Peyer's patch (tissue), 4 donors: Measurements from ENCODE around the gene CSH1. TPM values are rescaled to one million over a fixed set of nuclear protein-coding genes. Genes with fewer than 3 reads are reported as not detected.

Experiments
- DNase-seq, 3 donors: peaks; one replicate each; pipeline ENCODE4 v3.0.0-alpha.2; 2017 to 2019
- H3K27ac ChIP-seq, 4 donors: fragments of 200-600 bp; sonication (generic); one replicate each; pipeline ENCODE4 v1.5.1; 2016 to 2019
- H3K27me3 ChIP-seq, 2 donors: fragments of 200-600 bp; sonication (generic); one replicate each; pipeline ENCODE4 v1.5.1; 2019
- H3K36me3 ChIP-seq, 3 donors: fragments of 200-600 bp; sonication (generic); one replicate each; pipeline ENCODE4 v1.5.1; 2016 to 2019
- H3K4me1 ChIP-seq, 4 donors: fragments of 200-600 bp; sonication (generic); one replicate each; pipeline ENCODE4 v1.5.1; 2016 to 2019
- H3K4me3 ChIP-seq, 4 donors: fragments of 200-600 bp; sonication (generic); 1 replicate in 3 of 4; 2 replicates in 1 of 4; pipeline ENCODE4 v1.5.1; 2016 to 2019; ENCODE audit warnings: mild to moderate bottlenecking in 1 of 4
- H3K9me3 ChIP-seq, 4 donors: fragments of 200-600 bp; sonication (generic); one replicate each; pipeline ENCODE4 v1.5.1; 2016 to 2019; ENCODE audit warnings: mild to moderate bottlenecking in 1 of 4
- POLR2A ChIP-seq, 2 donors: fragments of 450-650 bp; IDR thresholded peaks; one replicate each; pipeline ENCODE4 v1.5.1; 2017; ENCODE audit warnings: antibody characterized with exemption in 2 of 2, mild to moderate bottlenecking in 2 of 2, moderate library complexity in 2 of 2
- small RNA-seq, 2 donors: library from RNA; depleted of rRNA; stranded (forward); fragments of <200 nt; gene quantifications; one replicate each; pipeline ENCODE3, GENCODE V24; 2016
- total RNA-seq, 4 donors: library from RNA; depleted of rRNA; stranded (reverse); fragments of >200 nt; gene quantifications; one replicate each; pipeline ENCODE4 v1.1.0, GENCODE V29; 2016
- TF ChIP-seq, protein P1 (sequence below), 6 experiments: fragments of 450-650 bp in 4 of 6; fragments of 200-600 bp in 2 of 6; sonication (generic) in 1 of 6; IDR thresholded peaks; one replicate each; pipeline ENCODE4 v1.5.1; 2017 to 2019; ENCODE audit warnings: antibody characterized with exemption in 6 of 6, mild to moderate bottlenecking in 3 of 6, moderate library complexity in 1 of 6

The CSH1 gene
- total RNA-seq, 4 donors from 2014 or later = not detected

DNA sequence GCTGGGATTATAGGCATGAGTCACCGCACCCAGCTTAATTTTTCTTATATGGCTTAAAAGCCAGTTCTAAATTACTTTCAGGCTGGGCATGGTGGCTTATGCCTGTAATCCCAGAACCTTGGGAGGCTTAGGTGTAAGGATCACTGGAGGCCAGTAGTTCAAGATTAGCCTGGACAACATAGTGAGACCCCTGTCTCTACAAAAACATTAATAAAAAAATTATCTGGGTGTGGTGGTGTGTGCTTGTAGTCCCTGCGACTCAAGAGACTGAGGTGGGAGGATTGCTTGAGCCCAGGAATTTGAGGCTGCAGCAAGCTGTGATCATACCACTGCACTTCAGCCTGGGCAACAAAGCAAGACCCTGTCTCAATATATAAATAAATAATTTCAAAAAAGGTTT, 43.1 kb downstream of the CSH1 start:
- Histone ChIP-seq H3K9me3 (no peaks in the 10 kb centered on the region), H3K27ac (no peak overlapping the region), H3K36me3 (no peaks in the 10 kb centered on the region), H3K27me3 (no peaks in the 10 kb centered on the region), H3K4me3 (no peak overlapping the region), H3K4me1 (no peaks in the 10 kb centered on the region)
- DNase-seq = peak in 1 of 3 donors; percentile 4
- TF ChIP-seq, protein P1, sequence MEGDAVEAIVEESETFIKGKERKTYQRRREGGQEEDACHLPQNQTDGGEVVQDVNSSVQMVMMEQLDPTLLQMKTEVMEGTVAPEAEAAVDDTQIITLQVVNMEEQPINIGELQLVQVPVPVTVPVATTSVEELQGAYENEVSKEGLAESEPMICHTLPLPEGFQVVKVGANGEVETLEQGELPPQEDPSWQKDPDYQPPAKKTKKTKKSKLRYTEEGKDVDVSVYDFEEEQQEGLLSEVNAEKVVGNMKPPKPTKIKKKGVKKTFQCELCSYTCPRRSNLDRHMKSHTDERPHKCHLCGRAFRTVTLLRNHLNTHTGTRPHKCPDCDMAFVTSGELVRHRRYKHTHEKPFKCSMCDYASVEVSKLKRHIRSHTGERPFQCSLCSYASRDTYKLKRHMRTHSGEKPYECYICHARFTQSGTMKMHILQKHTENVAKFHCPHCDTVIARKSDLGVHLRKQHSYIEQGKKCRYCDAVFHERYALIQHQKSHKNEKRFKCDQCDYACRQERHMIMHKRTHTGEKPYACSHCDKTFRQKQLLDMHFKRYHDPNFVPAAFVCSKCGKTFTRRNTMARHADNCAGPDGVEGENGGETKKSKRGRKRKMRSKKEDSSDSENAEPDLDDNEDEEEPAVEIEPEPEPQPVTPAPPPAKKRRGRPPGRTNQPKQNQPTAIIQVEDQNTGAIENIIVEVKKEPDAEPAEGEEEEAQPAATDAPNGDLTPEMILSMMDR (IDR thresholded peaks at IDR 0.05) = no peak
- TF ChIP-seq POLR2A (IDR thresholded peaks at IDR 0.05) = no peak

DNA sequence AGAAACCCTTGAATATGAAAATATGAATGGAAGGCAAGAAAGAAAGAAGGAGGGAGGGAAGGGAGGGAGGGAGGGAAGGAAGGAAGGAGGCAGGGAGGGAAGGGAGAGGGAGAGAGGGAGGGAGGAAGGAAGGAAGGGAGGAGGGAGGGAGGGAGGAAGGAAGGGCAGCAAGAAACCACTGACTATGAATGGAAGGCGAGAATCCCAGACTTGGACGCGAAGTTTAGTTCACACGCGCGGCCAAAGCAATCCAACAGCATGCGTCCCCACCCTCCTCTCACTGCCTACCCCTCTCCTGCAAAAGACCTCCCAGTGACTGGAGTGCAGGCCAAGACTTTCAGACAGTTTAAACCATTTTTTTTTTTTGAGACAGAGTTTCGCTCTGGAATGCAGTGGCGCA, 46.0 kb downstream of the CSH1 start:
- Histone ChIP-seq H3K9me3 (no peaks in the 10 kb centered on the region), H3K27me3 (no peaks in the 10 kb centered on the region), H3K36me3 (no peaks in the 10 kb centered on the region), H3K4me3 (no peak overlapping the region), H3K4me1 (no peaks in the 10 kb centered on the region), H3K27ac (no peak overlapping the region)
- TF ChIP-seq, protein P1 (IDR thresholded peaks at IDR 0.05) = no peak
- TF ChIP-seq POLR2A (IDR thresholded peaks at IDR 0.05) = no peak
- no peak for DNase-seq

DNA sequence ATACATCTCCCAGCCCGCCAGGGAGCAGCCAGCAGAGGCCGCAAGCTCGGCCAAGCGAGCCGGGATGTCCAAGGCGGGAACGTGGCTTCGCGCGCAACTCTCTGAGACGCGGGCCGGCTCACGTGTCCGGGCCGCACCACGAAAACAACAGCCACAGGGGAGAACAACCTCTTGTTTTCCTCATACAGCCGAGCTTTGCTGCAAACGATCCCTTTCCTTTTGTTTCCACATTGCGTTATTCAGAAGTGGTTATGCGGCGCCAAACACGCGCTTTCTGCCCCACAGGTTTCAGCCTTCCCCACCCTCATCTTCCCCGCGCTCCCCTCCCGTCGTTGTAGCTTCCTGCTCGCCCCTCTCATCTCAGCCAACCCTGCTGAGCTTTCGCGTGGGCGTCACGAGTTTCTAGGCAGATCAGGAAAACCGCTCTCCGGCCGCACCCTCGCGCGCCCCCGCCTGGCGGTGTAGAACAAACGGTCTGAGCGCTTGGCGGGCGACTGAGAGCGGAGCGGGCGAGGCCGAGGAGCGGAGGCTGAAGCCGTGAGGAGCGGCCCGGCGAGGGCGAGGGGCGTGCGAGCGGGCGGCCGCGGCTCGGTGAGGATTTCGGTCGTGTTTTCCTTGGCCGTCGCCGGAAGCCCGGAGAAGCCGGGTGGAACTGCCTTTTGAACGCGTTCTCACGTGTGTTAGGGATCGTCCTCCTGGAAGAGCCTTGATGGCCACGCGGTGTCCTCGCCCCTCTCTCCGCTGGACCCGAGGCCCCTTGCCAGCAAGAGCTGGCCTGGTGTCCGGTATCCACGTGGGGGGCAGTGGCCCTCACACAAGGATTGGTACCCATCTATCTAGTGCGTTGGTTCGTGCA, 47.3 kb downstream of the CSH1 start:
- peak overlapping the region; percentile 31 to 40 (median 34) for H3K4me3 ChIP-seq
- TF ChIP-seq POLR2A (IDR thresholded peaks at IDR 0.05) = no peak
- TF ChIP-seq, protein P1 (IDR thresholded peaks at IDR 0.05) = peak; percentile 16 to 73 (median 68)
- H3K4me1 ChIP-seq = no peaks in the 10 kb centered on the region
- H3K9me3 ChIP-seq = no peaks in the 10 kb centered on the region
- DNase-seq = peak; percentile 88 to 96 (median 94)
- no peaks in the 10 kb centered on the region for H3K27me3 ChIP-seq
- H3K27ac ChIP-seq = peak overlapping the region in 3 of 4 donors; percentile 5 to 44 (median 39)
- no peaks in the 10 kb centered on the region for H3K36me3 ChIP-seq

DNA sequence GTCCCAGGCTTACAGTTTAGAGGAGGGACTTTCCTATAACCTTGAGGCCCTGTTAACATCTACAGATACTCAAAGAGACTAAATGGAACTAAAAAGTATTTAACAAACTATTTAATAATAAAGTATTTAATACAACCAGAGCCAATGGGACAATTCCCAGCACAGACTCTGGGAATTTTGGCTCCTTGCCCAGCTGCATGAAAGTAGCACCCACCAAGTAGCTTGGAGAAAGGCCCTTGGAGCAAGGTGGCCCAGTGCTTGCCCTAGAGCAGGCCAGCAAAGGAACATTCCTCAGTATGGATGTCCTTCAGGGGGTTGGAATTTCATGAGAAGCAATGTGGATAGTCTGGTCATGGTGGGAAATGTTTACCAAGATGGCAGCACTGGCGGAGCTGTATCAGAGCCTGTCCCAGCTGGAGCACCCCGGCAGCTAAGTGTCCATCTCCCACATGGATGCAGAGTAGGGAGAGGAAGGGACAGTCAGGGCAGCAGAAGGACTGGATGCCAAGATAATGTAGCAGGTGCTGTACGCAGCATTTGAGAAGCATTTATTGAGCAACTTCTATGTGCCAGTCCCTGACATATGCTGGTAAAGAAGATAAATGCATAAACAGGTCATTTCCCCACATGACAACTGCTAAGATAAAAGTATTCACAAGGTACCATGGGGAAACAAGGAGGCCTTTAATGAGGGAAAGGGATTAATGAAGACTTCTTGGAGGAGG, 48.7 kb downstream of the CSH1 start:
- no peak overlapping the region for H3K4me3 ChIP-seq
- H3K27ac ChIP-seq = no peak overlapping the region
- no peak for DNase-seq
- TF ChIP-seq POLR2A (IDR thresholded peaks at IDR 0.05) = no peak
- TF ChIP-seq, protein P1 (IDR thresholded peaks at IDR 0.05) = no peak
- H3K27me3 ChIP-seq = no peaks in the 10 kb centered on the region
- no peaks in the 10 kb centered on the region for H3K36me3 ChIP-seq
- peaks cover 0 to 6% (median 0%) of the 10 kb centered on the region in 4 donors for H3K4me1 ChIP-seq
- H3K9me3 ChIP-seq = no peaks in the 10 kb centered on the region

DNA sequence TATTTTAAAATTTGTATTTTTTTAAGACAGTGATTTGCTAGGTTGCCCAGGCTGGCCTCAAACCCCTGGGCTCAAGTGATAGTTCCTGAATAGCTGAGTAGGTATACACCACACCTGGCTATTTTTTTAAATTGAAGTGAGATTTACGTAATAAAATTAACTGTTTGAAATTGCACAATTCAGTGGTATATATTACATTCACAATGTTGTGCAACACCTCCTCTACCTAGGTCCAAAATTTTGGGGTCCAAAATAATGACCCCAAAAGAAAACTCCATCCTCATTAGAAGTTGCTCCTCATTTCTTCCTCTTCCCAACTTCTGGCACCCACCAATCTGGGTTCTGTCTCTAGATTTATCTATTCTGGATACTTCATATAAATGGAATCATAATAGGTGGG, 50.9 kb downstream of the CSH1 start:
- peaks cover 0 to 14% (median 12%) of the 10 kb centered on the region in 4 donors for H3K4me1 ChIP-seq
- H3K4me3 ChIP-seq = no peak overlapping the region
- TF ChIP-seq POLR2A (IDR thresholded peaks at IDR 0.05) = no peak
- TF ChIP-seq, protein P1 (IDR thresholded peaks at IDR 0.05) = no peak

More for the DNA sequence above, 50.9 kb downstream of the CSH1 start:
- H3K9me3 ChIP-seq = no peaks in the 10 kb centered on the region
- H3K27me3 ChIP-seq = no peaks in the 10 kb centered on the region
- H3K36me3 ChIP-seq = no peaks in the 10 kb centered on the region
- H3K27ac ChIP-seq = no peak overlapping the region
- no peak for DNase-seq

Small RNA genes within 50 kb of the gene (small RNA-seq; reads per million reads assigned to genes)
- gene AC040958.1 (0 reads per million in 2 donors), gene AC127029.1 (0 reads per million in 2 donors), gene GH1 (0 reads per million in 2 donors)

Other genes starting within 250 kb of the CSH1 start
- 10 to 100 TPM in 3 of 4 donors, 1 to 10 TPM in 1; 9.9 to 79.2 (median 12.6) TPM for gene LIMD2, start 196.4 kb downstream of the CSH1 start, total RNA-seq
- gene STRADA, start 154.8 kb downstream of the CSH1 start, total RNA-seq = 10 to 100 TPM; 14.2 to 52.8 (median 40.4) TPM
- 10 to 100 TPM; 79.8 to 91.8 (median 89.1) TPM for gene CCDC47, start 123.0 kb downstream of the CSH1 start, total RNA-seq
- 100 to 1,000 TPM in 3 of 4 donors, 10 to 100 TPM in 1; 78.5 to 334 (median 148) TPM for gene DDX42, start 122.4 kb downstream of the CSH1 start, total RNA-seq
- 100 to 1,000 TPM in 1 of 4 donors, 10 to 100 TPM in 3; 61.1 to 126 (median 67.3) TPM for gene PSMC5, start 69.1 kb downstream of the CSH1 start, total RNA-seq
- gene FTSJ3, start 68.9 kb downstream of the CSH1 start, total RNA-seq = 100 to 1,000 TPM in 1 of 4 donors, 10 to 100 TPM in 3; 19.6 to 133 (median 51.6) TPM
- 100 to 1,000 TPM; 124 to 193 (median 151) TPM for gene SMARCD2, start 53.9 kb downstream of the CSH1 start, total RNA-seq
- gene CSH2, start 22.9 kb downstream of the CSH1 start, total RNA-seq = not detected
- gene GH2, start 14.6 kb downstream of the CSH1 start, total RNA-seq = not detected
- gene CSHL1, start 14.7 kb upstream of the CSH1 start, total RNA-seq = not detected
- not detected for gene GH1, start 22.3 kb upstream of the CSH1 start, total RNA-seq
- gene CD79B, start 35.8 kb upstream of the CSH1 start, total RNA-seq = 10 to 100 TPM in 1 of 4 donors, 1 to 10 TPM in 2, not detected in 1; 2.4 to 44.6 (median 4.4) TPM
- gene SCN4A, start 76.3 kb upstream of the CSH1 start, total RNA-seq = under 1 TPM in 1 of 4 donors, not detected in 3; 0.83 TPM
- gene PRR29, start 101.8 kb upstream of the CSH1 start, total RNA-seq = under 1 TPM in 1 of 4 donors, not detected in 3; 0.27 TPM
- gene ICAM2, start 124.1 kb upstream of the CSH1 start, total RNA-seq = 10 to 100 TPM in 2 of 4 donors, 1 to 10 TPM in 2; 2.1 to 25.6 (median 9.7) TPM
- 10 to 100 TPM; 17.2 to 30.0 (median 24.0) TPM for gene ERN1, start 233.6 kb upstream of the CSH1 start, total RNA-seq